ENCODE data around the gene CFAP74.

DNA sequence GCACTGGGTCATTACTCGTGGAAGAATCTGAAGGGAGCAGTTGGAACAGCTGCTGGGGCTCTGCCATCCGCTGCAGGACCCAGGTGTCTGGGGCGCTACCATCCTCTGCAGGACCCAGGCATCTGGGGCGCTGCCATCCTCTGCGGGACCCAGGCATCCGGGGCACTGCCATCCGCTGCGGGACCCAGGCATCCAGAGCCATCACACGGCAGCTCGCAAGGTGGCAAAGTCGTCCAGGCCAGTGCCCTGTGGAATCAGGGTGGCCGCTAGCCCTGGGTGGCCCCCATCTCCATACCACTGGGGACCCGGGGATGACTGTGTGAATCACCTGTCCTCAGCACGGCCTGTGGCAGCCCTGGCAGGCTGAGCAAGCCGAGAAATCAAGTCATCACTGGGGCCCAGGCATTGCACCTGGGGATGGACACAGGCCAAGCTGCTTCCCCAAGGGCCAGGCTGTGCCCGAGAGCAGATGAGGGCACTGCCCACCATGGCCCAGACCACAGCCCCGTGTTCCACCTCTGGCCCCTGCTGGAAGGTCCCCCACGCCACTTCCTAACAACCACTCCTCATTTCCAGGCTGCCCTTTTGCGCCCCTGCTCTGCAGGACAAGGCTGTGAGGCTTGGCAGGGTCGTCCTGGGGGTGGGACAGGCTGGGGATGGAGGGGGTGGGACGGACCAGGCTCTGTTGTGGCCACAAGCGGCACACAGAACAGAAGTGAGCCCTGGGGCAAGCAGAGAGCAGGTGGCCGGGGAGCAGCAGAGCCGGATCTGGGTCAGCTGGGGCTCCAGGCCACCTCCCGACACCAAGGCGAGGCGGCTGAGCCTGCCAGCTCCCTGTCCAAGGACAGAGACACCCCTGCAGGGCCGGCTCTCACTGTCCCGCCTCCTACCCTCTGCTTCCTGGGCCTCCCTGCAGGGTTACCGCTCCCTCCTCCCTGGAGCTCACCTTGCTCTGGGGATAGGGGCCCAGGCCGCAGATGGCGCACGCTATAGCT is 28.3 kb upstream of the CFAP74 start:
- TF ChIP-seq CTCF (IDR thresholded peaks at IDR 0.05), result no peak
- no peak for TF ChIP-seq POLR2A (IDR thresholded peaks at IDR 0.05)

Measured in transverse colon (tissue), 3 donors.